ENCODE results near the gene PLD4. TPM values are rescaled to one million over a fixed set of nuclear protein-coding genes. Genes with fewer than 3 reads are reported as not detected.
"Not testable (repeated sequence)": the region's sequence is repeated elsewhere in the genome, so short reads cannot be mapped to it uniquely, and the experiment has no call there.

PLD4 gene
- total RNA-seq, 1 donor from 2014 or later, result not detected

- peak; percentile 4 for DNase-seq
- TF ChIP-seq CTCF (IDR thresholded peaks at IDR 0.05; ENCODE audit: partially characterized antibody, unreplicated experiment), result no peak
Observed at GRCh38 chr14:104939666-104940410, 15.2 kb downstream of the PLD4 start.

GRCh38 chr14:104940526-104941150 lies 16.0 kb downstream of the PLD4 start:
- Mint-ChIP-seq H3K27me3 (ENCODE audit: unreplicated experiment) (peaks cover 7% of the 10 kb centered on the region), H3K4me1 (ENCODE audit: low read depth, unreplicated experiment) (no peaks in the 10 kb centered on the region), H3K36me3 (ENCODE audit: unreplicated experiment) (peaks cover 23% of the 10 kb centered on the region), H3K4me3 (ENCODE audit: unreplicated experiment) (no peak overlapping the region), H3K9me3 (ENCODE audit: unreplicated experiment) (peaks cover 16% of the 10 kb centered on the region), H3K27ac (ENCODE audit: unreplicated experiment) (no peak overlapping the region)
- no peak for TF ChIP-seq CTCF (IDR thresholded peaks at IDR 0.05; ENCODE audit: partially characterized antibody, unreplicated experiment)
- peak; percentile 2 for DNase-seq

More at GRCh38 chr14:104939666-104940410, 15.2 kb downstream of the PLD4 start:
- no peak overlapping the region for H3K27ac Mint-ChIP-seq (ENCODE audit: unreplicated experiment)
- peaks cover 7% of the 10 kb centered on the region for H3K27me3 Mint-ChIP-seq (ENCODE audit: unreplicated experiment)
- H3K9me3 Mint-ChIP-seq (ENCODE audit: unreplicated experiment), result peaks cover 16% of the 10 kb centered on the region
- peaks cover 23% of the 10 kb centered on the region for H3K36me3 Mint-ChIP-seq (ENCODE audit: unreplicated experiment)
- no peak overlapping the region for H3K4me3 Mint-ChIP-seq (ENCODE audit: unreplicated experiment)
- no peaks in the 10 kb centered on the region for H3K4me1 Mint-ChIP-seq (ENCODE audit: low read depth, unreplicated experiment)

- no peak for TF ChIP-seq CTCF (IDR thresholded peaks at IDR 0.05; ENCODE audit: partially characterized antibody, unreplicated experiment)
- no peak overlapping the region for H3K27ac Mint-ChIP-seq (ENCODE audit: unreplicated experiment)
- H3K9me3 Mint-ChIP-seq (ENCODE audit: unreplicated experiment), result peaks cover 16% of the 10 kb centered on the region
- no peaks in the 10 kb centered on the region for H3K4me1 Mint-ChIP-seq (ENCODE audit: low read depth, unreplicated experiment)
- peak; percentile 2 for DNase-seq
- H3K4me3 Mint-ChIP-seq (ENCODE audit: unreplicated experiment), result no peak overlapping the region
- peaks cover 7% of the 10 kb centered on the region for H3K27me3 Mint-ChIP-seq (ENCODE audit: unreplicated experiment)
- peaks cover 23% of the 10 kb centered on the region for H3K36me3 Mint-ChIP-seq (ENCODE audit: unreplicated experiment)
Observed at GRCh38 chr14:104941508-104942365, 17.1 kb downstream of the PLD4 start.

- H3K9me3 Mint-ChIP-seq (ENCODE audit: unreplicated experiment), result peaks cover 16% of the 10 kb centered on the region
- TF ChIP-seq CTCF (IDR thresholded peaks at IDR 0.05; ENCODE audit: partially characterized antibody, unreplicated experiment), result no peak
- H3K36me3 Mint-ChIP-seq (ENCODE audit: unreplicated experiment), result peaks cover 18% of the 10 kb centered on the region
- H3K4me1 Mint-ChIP-seq (ENCODE audit: low read depth, unreplicated experiment), result no peaks in the 10 kb centered on the region
- no peak overlapping the region for H3K27ac Mint-ChIP-seq (ENCODE audit: unreplicated experiment)
- H3K4me3 Mint-ChIP-seq (ENCODE audit: unreplicated experiment), result no peak overlapping the region
- peak; percentile 3 for DNase-seq
- peaks cover 7% of the 10 kb centered on the region for H3K27me3 Mint-ChIP-seq (ENCODE audit: unreplicated experiment)
Observed at GRCh38 chr14:104942586-104942985, 17.9 kb downstream of the PLD4 start.

- H3K27me3 Mint-ChIP-seq (ENCODE audit: unreplicated experiment); H3K4me1 Mint-ChIP-seq (ENCODE audit: low read depth, unreplicated experiment); H3K27ac Mint-ChIP-seq (ENCODE audit: unreplicated experiment); H3K4me3 Mint-ChIP-seq (ENCODE audit: unreplicated experiment); H3K36me3 Mint-ChIP-seq (ENCODE audit: unreplicated experiment); H3K9me3 Mint-ChIP-seq (ENCODE audit: unreplicated experiment): not testable (repeated sequence)
- DNase-seq, result peak; percentile 5
Observed at GRCh38 chr14:104943216-104944015, 18.7 kb downstream of the PLD4 start.

- H3K36me3 Mint-ChIP-seq (ENCODE audit: unreplicated experiment); DNase-seq; H3K27me3 Mint-ChIP-seq (ENCODE audit: unreplicated experiment); H3K4me3 Mint-ChIP-seq (ENCODE audit: unreplicated experiment); H3K9me3 Mint-ChIP-seq (ENCODE audit: unreplicated experiment); H3K4me1 Mint-ChIP-seq (ENCODE audit: low read depth, unreplicated experiment); H3K27ac Mint-ChIP-seq (ENCODE audit: unreplicated experiment): not testable (repeated sequence)
Observed at GRCh38 chr14:104944016-104944308, 19.3 kb downstream of the PLD4 start.

GRCh38 chr14:104944436-104945205 lies 19.9 kb downstream of the PLD4 start:
- not testable (repeated sequence) for DNase-seq; H3K4me1 Mint-ChIP-seq (ENCODE audit: low read depth, unreplicated experiment); H3K27me3 Mint-ChIP-seq (ENCODE audit: unreplicated experiment); H3K27ac Mint-ChIP-seq (ENCODE audit: unreplicated experiment); H3K9me3 Mint-ChIP-seq (ENCODE audit: unreplicated experiment); H3K36me3 Mint-ChIP-seq (ENCODE audit: unreplicated experiment); H3K4me3 Mint-ChIP-seq (ENCODE audit: unreplicated experiment)

Data from glutamatergic neuron (in vitro differentiated cells).